PC-9 (cell line): ENCODE results near the gene SIPA1L3.

ENCODE experiments used
- EZH2 ChIP-seq: fragments of 200-600 bp; sonication (generic); IDR thresholded peaks from 2 replicates; pipeline ENCODE4 v1.8.0; 2017; ENCODE audit warnings: antibody characterized with exemption, low read depth
- TF ChIP-seq, protein P1 (sequence below): fragments of 200-600 bp; sonication (generic); conservative IDR thresholded peaks from 2 replicates; pipeline ENCODE4 v1.6.1; 2017; ENCODE audit warnings: mixed run types, antibody characterized with exemption, mild to moderate bottlenecking, moderate library complexity

DNA sequence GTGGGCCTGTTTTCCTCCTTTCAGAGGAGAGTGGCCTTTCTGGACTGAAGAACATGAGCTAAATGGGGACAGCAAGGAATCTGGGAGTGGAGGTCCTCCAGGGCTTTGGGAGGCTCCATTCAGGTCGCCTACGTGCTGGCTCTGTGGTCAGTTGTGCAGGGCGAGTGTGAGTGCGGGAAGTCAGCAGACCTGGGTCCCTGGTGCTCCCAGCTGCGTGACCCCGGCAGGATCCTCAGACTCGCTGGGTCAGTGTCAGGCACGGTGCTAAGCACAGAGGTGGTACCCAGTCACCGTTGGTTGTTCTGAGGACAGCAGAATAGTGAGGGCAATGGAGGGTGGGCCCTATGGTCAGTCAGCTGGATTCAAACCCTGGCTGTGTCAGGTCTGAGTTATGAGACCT lies 85.8 kb downstream of the SIPA1L3 start:
- TF ChIP-seq EZH2: no peak
- TF ChIP-seq, protein P1, sequence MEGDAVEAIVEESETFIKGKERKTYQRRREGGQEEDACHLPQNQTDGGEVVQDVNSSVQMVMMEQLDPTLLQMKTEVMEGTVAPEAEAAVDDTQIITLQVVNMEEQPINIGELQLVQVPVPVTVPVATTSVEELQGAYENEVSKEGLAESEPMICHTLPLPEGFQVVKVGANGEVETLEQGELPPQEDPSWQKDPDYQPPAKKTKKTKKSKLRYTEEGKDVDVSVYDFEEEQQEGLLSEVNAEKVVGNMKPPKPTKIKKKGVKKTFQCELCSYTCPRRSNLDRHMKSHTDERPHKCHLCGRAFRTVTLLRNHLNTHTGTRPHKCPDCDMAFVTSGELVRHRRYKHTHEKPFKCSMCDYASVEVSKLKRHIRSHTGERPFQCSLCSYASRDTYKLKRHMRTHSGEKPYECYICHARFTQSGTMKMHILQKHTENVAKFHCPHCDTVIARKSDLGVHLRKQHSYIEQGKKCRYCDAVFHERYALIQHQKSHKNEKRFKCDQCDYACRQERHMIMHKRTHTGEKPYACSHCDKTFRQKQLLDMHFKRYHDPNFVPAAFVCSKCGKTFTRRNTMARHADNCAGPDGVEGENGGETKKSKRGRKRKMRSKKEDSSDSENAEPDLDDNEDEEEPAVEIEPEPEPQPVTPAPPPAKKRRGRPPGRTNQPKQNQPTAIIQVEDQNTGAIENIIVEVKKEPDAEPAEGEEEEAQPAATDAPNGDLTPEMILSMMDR: no peak
